HG03575 (cell line): ENCODE measurements around the gene PRKCE.

ENCODE experiments used
- ATAC-seq: cut with Tn5 transposase; IDR thresholded peaks from one replicate; pipeline ENCODE4 v1.9.1; 2021; ENCODE audit not compliant: unreplicated experiment, insufficient number of reproducible peaks, low FRiP score; ENCODE audit errors: extremely low read depth

The PRKCE gene

GRCh38 chr2:45653122-45653913, 1.8 kb downstream of the PRKCE start:
- no peak for ATAC-seq

DNA sequence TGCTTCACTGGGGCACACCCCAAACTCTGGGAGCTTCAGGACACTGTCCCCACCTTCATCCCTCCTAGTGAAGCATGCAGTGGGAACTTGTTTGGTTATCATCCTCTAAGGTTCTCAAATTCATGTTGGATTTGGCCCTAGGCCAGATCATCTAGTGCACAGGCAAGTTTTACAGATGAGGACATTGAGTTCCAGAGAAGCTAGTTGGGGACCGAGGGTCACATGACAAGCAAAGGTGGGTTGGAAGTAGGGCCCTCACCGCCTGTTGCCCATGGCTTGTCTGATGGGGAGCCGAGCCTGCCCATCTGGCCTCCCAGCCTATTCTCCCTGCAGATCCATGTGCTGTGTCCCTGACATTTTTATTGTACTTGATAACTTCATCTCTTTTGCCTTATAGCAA, 2.8 kb downstream of the PRKCE start:
- ATAC-seq: no peak

GRCh38 chr2:45661828-45662227, 10.4 kb downstream of the PRKCE start:
- ATAC-seq: no peak

GRCh38 chr2:45664635-45665261, 13.3 kb downstream of the PRKCE start:
- no peak for ATAC-seq

- ATAC-seq: no peak
These were observed 17.0 kb downstream of the PRKCE start for GRCh38 chr2:45668509-45668908.

GRCh38 chr2:45669032-45669486, 17.6 kb downstream of the PRKCE start:
- ATAC-seq: no peak

DNA sequence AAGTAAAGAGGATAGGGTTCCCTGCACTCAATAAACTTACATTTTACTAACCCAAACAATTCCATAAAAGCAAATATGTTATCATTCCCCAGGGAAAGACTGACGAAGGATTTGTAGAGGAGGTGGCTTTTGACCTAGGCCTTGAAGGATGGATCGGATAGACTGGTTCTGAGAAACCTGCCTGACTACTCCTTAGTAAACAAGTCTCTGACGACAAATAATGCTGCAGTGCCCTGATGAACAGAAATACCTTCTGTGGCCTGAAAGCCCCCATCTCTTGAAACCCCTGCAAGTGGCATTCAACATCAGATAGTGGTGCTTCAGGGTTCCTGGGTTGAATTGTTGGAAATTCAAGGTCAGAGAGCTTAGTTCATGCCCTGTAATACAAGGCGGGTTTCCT, 19.2 kb downstream of the PRKCE start:
- ATAC-seq: no peak

- ATAC-seq: no peak
These were observed 20.7 kb downstream of the PRKCE start for GRCh38 chr2:45672138-45672537.

DNA sequence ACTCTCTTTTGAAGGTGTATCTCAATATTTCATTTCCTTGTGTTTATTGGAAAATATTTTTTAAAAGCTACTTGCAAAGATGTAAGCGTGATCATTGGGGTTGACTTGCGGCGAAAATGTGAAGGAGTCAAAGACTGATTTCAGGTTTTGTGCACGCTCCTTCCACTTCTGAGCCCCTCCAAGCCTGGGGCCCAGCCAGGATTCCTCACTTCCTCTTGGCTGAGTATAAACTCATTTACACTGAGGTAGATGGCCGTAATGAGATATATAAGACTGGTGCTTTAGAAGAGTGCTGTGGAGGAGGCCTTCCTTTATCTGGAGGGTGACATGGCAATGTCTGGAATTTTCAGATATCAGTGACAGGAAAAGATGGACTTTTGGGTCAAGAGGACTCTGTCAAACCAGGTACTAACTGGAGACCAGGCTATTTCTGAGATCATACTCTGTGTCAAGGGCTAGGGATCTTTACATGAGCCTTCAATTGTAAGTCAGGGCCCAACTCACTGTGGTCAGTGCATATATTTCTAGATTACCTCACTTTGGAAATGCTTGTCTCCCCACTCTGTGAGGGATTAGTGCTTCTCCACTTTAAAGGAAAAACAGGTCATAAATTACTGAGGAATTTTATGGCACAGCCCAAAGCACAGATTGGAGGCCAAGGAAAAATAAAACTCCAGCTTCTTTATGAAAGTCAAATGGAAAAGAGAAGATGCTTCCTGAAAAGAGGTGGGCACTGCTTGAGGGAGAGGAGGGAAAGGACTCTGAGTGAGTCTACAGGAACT, 22.8 kb downstream of the PRKCE start:
- no peak for ATAC-seq

- no peak for ATAC-seq
These were observed 23.9 kb downstream of the PRKCE start for GRCh38 chr2:45675263-45675812.

- ATAC-seq: no peak
These were observed 24.6 kb downstream of the PRKCE start for GRCh38 chr2:45676088-45676487.

DNA sequence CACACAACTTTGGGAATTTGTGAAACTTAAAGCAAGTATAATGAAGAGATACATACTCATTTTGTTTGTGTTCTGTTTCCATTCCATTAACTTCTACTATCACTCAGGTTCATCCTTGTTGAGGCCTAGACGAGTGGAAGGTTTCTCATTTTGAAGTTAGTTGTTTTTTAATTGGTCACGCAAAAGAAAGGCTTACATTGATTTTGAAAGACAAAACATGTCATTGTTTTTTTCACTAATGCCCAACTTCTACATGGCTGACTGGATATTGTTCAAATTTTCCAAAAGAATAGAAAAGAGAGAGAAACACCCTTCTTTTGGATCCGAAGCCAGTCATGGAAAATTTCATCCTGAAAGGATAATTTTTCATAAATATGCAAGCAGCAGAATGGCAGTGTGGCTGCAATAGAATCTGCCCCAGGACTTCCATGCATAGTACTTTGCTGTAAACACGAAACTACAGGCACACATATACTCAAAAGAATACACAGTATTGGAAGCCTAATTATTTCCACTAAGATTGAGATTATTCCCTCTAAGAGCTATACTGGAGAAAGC, 27.4 kb downstream of the PRKCE start:
- ATAC-seq: no peak

GRCh38 chr2:45680351-45680967, 29.0 kb downstream of the PRKCE start:
- no peak for ATAC-seq

GRCh38 chr2:45681675-45682074, 30.2 kb downstream of the PRKCE start:
- no peak for ATAC-seq

DNA sequence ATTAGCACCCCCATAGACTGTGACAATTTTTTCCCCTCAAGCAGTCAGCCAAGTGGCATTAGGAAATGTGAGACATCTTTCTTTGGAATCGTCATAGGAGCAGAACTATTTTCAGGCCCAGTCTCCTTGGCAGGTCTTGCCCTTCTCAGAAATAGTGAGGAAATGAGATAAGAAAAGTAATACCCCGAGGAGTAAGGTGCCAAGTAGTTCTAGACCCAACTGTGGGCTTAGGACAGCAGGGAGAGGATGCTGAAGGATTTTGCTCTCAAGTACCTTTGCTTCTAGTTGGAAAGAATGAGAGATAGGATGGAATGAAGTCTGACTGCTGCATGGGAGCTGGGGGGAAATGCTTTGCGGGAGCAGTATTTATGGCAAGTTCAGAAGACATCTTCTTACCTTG, 31.8 kb downstream of the PRKCE start:
- no peak for ATAC-seq

- no peak for ATAC-seq
These were observed 33.3 kb downstream of the PRKCE start for GRCh38 chr2:45684756-45685155.

GRCh38 chr2:45685260-45685659, 33.8 kb downstream of the PRKCE start:
- no peak for ATAC-seq

- no peak for ATAC-seq
These were observed 36.5 kb downstream of the PRKCE start for GRCh38 chr2:45687964-45688363.
